NCI-H345 treated with DMSO at 0.1 percent for 48 hours (cell line): ENCODE data around the gene ZDHHC11.
"Not testable (repeated sequence)": the region's sequence is repeated elsewhere in the genome, so short reads cannot be mapped to it uniquely, and the experiment has no call there.

Experiments used
- DNase-seq: peaks from one replicate; lab custom pipeline; 2025; ENCODE audit not compliant: unreplicated experiment; lab: John Stamatoyannopoulos, UW

ZDHHC11 gene

DNA sequence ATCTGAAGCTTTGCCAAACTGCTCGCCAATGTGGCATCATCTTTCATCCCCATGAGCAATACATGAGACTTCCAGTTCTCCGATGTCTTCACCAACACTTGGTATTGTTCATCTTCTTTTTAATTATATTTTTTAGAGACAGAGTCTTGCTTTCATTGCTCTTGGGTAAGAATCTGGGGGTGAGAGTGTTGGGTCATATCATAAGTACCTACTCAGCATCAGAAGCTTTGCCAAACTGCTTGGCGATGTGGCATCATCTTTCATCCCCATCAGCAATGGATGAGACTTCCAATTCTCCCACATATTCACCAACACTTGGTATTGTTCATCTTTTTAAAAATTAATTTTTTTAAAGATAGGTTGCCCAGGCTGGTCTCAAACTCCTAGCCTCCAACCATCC lies 35.3 kb downstream of the ZDHHC11 start:
- DNase-seq: no peak

DNA sequence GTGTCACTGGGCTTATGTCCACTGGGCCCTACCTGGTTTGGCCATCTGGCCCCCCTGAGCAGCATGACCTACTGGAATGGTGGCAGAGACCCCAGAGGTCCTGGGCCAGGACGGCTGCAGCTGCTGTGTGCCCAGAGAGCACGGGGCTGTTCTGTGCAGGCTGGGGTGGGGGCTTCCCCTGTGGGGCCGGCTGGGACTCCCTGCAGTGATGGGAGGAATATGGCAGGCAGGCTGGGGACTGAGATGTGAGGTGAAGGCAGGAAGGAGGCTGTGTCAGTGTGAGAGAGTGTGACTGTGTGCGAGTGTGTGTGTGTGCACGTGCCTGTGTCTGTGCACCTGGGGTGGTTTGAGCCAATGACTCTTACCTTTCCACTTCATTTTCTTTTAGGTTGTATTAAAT lies 37.2 kb downstream of the ZDHHC11 start:
- not testable (repeated sequence) for DNase-seq

DNA sequence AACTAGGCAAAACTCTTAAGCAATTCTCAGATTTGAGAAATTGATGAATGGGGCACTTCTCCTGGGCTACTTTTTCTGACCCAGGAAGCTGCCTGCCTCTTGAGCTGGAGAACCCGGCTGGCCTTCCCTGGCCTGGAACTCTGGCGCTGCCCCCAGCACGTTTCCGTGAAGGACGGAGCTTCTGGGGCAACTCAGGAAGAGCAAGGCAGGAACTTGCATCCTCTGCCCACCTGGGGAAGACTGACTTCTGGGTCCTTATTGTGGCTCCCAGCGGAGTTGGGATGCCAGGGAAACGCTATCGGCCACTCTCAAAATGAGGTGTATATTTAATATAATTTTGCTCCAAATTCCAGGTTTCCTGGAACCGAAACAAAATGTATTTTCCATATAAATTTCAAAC lies 39.4 kb downstream of the ZDHHC11 start:
- not testable (repeated sequence) for DNase-seq

DNA sequence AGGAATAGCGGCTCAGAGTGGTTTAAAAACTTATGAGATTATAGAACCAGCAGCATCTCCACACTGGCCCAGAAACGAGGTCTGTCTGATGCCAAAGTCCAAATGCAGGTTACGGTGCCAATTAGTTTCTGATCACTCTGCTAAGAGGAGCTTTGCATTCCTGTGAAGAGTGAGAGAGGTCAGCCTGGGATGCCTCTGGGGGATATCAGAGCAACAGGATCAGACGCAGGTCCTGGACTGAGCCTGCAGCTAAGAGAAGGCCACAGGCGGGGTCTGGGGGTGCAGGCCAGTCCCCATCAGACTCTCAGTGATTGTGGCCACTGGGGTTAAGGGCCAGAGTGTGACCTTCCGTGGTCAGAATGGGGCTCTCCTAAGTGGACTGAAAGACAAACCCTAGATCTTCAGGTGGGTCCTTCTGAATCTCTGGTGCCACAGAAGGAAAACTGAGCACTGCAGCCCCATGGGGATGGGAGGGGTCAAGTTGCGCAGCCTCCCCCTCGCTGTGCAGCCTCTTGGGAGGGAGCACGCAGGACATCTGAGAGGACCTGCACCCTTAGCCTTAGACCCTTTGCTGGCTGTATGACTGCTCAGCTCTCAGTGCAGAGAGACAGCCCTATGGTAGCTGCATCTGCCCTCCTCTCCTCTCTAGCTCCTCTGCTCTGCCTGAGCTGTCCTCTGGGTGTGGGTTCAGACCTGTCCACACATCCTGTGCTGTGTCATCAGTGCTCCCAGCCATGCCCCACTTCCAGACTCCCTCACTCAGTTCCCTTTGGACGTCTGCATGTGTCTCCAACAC lies 42.9 kb downstream of the ZDHHC11 start:
- not testable (repeated sequence) for DNase-seq

DNA sequence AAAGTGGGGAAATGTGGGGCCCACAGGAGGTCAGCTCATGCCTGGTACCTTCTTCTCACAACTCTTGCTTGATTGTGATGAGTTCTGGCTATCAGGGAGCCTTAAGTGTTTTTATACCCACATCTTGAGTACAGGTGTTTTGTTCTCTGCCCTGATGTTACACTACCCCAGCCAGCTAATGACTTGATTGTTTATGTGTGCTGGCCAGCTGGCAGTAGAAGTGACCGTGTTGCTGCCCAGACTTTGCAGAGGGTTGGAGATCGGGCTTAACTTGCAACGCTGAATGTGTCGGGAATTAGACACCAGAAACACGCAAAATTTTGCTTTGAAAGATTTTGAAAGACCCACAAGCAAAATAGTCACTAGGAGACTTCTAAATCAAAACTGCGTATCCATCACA lies 49.3 kb downstream of the ZDHHC11 start:
- DNase-seq: no peak

DNA sequence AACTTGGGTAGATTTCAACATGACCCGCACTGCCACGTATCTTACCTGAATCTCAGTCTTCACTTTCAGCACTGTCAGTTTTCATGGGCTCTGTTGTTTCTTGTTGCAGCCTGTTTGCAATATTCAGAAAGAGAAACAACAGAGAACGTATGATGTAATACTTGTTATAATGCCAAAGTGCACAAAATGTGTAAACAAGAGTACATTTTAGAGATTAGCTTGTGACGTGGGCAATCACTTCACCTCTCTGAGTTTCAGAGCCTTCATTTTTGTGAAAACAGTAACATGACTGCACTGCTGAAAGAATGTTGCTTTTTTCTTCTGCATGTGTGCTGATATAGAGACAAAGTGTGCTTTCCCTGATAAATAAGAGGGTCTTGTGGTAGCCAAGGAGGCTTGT lies 49.7 kb downstream of the ZDHHC11 start:
- not testable (repeated sequence) for DNase-seq

DNA sequence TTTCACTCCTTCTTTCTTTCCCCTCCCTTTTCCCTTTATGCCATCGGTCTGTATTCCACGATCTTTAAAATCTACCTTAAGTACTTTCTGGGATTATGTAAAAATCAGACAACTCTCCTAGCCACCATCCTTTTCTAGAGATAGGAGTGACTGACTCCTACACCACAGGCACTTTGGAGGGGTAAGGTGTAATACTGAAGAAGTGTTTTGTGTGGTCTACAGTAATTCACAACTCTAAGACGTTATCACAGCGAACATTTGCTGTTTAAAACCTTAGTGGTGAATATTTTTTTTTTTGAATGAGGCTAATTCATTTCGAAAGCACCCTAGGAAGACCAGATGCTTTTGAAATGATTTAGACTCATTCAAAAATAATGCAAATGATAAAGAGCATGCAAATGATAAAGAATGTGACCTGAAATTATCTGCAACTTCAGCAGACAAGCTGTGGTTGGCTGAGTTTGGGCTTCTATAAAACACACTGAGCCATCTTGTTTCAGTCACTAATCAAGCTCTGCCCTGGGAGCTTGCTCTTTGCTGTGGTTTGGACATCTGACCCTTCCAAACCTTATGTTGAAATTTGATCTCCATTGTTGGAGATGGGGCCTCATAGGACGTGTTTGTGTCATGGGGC lies 52.2 kb downstream of the ZDHHC11 start:
- not testable (repeated sequence) for DNase-seq

DNA sequence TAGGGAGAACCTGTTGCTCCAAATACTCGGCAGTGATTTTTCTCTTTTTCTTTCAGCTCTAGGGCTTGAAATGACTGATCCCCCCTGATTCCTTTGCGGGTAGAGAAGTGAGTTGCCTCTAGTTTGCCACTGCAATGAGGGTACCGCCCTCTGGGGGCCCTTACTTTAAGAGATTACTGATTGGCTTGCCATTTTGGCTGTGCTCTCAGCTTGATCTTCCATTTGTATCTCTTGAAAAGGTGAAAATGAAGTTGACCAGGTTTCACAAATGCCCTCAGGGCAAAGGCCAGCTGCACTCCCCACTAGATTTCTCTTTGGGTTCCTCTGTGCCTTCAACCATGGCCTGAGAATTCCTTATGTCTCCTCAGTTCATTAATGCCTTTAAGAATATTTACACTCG lies 52.8 kb downstream of the ZDHHC11 start:
- not testable (repeated sequence) for DNase-seq

DNA sequence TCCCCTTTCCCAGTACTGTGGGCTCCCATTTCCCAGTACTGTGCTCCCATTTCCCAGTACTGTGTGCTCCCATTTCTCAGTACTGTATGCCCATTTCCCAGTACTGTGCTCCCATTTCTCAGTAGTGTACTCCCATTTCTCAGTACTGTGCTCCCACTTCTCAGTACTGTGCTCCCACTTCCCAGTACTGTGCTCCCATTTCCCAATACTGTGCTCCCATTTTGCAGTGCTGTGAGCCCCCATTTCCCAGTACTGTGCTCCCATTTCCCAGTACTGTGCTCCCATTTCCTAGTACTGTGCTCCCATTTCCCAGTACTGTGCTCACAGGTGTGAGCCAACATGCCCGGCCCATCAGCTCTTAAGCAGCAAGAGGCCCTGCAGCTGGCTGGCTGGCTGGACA lies 54.9 kb downstream of the ZDHHC11 start:
- not testable (repeated sequence) for DNase-seq

DNA sequence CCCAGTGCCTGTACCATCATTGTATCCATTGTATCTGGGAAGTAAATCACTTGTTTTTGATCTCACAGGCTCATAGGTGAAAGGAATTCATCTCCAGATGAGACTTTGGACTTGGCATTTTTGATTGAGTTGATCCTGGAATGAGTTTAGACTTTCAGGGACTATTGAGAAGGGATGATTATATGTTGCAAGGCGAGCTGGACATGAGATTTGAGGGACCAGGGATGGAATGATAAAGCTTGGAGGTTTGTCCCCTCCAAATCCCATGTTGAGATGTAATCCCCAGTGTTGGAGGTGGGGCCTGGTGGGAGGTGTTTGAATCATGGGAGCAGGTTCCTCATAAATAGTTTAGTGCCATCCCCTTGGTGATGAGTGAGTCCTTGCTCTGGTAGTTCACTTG lies 55.8 kb downstream of the ZDHHC11 start:
- DNase-seq: not testable (repeated sequence)

DNA sequence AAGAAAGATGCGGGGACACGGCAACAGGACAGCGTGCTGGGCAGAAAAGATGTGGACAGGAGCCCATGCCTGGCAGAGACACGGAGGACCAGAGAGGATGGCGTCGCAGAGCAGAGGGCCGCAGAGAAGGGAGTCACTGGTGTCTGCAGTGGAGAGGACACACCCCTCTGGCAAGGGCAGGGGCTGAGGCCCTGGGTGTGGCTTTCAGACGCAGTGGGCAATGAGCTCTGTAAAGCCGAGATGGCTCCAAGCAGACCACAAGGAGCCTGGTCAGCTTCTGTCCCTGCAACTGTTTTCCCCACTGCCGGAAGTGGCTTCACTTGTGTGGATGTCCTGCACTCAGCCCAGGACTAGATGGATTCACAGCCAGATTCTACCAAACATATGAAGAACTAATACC lies 62.1 kb downstream of the ZDHHC11 start:
- not testable (repeated sequence) for DNase-seq

DNA sequence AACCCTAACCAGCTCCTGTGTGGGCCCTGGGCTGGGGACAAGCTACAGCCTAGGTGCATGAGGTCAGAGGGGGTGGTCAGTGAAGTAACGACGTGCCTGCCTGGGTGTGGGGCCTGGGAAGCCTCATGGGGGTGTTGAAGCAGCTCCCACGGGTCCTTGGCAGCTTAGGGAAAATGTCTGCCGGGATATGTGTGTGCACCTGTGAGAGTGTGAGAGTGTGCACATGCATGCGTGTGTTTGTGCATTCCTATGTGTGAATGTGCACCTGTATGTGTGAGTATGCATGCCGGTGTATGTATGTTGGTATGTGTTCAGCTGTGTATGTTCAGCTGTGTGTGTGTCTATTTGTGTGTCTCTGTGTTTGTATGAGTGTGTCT lies 62.9 kb downstream of the ZDHHC11 start:
- not testable (repeated sequence) for DNase-seq

DNA sequence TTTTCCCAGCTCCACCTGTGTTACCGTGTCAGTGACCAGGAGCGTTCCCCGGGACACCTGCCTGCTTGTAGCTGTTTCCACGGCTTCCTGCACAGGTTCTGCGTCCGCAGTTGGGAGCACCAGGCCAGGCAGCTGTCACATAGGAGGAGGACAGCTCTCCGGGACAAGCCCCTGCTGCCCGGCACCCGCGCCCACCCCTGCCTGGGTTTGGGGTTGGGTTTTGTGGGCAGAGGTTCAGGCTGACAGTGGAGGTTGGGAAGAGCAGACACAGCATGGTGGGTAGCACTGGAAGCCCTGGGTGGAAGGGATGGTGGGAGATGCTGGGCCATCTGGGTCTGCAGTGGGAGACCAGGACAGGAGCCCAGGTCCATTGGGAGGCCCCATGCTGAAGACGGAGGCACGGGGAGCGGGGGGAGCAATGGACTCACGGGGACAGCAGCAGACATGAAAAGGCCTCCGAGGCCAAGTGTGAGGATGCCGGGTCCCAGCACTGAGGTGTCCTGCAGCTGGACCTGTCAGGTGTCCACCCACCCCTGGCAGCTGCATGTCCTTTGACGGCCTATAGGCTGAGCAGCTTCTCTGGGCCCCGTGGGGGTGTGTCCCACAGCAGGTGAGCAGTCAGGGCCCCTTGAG lies 63.4 kb downstream of the ZDHHC11 start:
- not testable (repeated sequence) for DNase-seq

DNA sequence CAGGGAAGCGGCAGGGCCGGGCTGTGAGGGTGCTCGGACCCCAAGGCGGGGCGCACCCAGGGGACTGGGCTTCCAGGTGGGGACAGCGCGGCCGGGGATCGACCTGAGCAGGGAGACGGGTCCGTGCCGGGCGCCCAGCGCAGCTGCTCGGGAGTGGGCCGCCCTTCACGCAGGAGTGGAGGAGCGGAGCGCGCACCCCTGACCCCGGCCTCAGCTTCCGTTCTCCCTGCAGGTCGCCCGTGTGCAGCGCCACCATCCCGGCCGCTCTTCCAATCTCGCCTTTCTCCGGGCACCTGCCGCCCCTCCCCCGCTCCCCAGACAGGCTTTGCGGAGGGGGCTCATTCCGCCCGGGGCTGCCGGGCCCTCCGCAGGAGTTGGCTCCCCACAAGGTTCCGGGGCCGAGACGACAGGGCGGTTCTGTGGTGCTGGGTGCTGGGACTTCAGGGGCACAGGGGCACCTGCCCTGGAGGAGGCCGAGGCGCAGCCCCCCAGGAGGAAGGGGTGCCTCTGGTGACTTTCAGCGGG lies 65.5 kb downstream of the ZDHHC11 start:
- not testable (repeated sequence) for DNase-seq

DNA sequence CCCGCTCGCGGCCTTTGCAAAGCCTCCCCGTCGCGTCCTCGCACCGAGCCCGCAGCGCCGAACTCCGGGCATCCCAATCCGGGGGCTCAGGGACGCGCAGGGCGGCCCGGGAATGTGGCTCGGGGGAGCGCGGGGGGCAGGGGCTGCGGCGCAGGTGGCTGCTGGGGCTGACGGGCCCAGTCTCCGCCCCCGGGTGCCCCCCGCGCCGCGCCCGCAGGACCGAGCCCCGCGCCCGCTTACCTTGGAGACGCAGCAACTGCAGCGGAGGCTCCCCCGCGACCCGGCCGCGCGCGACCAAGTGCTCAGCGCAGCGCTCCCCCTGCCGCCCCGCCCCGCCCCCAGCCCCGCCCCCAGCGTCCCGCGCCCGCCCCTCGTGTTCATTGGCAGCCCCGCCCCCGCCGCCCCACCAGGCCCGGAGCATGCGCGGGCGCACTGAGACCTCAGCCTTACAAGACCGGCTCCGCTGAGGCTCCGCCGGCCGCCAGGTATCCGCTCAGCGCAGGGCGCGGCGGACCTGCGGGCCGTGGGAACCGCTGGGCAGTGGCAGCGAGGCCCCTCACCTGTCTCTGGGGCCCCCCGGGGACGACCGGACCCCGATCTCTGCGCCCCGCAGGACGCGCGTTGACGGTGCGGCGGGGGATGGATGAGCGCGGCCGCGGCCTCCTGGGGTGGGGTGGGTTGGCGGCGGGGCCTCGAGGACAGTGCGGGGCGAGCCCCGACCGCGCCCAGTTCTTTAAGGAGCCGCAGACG lies 66.2 kb downstream of the ZDHHC11 start, which contains the start of gene ZDHHC11B:
Gene ZDHHC11B, minus strand, starts transcription at position 302 of the 750 bp plus-strand sequence. CDS start 17,810 bp downstream, outside the sequence.
- DNase-seq: peak; percentile 44

DNA sequence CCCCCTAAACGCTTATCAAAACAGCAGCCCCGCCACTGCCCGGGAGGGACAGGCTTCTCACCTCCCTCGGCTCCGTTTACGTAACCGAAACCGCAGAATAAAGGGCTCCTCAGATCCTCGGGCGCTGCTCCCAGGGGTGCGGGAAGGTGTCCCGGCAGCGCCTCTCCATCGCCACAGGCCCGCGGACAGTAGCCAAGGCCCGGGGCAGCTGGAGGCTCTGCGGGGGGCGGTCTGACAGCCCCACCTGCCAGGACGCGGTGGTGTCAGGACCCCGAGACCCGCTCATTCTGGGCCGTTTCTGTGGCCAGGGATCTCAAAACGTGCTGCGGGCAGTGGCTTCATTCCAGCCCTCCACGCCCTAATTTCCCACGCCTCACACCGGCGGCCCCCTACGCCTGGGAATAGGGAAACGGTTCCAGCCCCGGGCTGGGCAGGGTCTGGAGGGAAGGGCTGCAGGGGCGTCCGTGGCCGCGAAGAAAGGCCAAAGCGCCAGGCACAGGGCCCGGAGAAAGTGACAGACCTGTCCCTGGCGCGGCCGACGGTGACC lies 66.8 kb downstream of the ZDHHC11 start:
- DNase-seq: not testable (repeated sequence)

DNA sequence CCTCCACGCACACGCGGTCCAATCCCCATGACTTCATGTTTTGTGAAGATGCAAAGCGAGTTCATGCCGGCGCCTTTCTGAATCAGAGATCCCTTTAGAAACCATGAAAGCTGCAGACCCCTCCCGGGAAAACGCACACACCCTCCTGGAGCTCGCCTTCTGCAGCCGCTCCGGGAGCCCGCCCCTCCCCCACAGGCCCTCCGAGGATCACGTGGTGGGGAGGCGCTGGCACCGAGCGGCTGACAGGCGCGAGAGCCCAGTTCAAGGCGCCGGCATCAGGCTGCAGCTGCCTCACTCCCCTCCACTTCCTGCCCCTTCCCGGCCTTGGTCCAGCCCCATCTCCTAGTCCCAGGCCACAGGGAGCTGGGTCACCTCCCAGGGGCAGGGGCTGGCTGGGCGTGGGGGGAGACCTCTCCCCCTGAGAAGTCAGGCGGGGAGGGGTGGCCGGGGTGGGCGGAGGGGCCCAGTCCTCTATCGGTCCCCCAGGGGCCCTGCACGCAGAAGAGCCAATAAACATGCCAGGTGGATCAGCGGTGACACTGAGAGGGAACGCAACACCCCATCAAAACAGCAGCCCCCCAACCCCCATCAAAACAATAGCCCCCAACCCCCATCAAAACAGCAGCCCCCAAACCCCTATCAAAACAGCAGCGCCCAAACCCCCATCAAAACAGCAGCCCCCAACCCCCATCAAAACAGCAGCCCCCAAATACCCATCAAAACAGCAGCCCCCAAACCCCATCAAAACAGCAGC lies 67.6 kb downstream of the ZDHHC11 start:
- DNase-seq: not testable (repeated sequence)

DNA sequence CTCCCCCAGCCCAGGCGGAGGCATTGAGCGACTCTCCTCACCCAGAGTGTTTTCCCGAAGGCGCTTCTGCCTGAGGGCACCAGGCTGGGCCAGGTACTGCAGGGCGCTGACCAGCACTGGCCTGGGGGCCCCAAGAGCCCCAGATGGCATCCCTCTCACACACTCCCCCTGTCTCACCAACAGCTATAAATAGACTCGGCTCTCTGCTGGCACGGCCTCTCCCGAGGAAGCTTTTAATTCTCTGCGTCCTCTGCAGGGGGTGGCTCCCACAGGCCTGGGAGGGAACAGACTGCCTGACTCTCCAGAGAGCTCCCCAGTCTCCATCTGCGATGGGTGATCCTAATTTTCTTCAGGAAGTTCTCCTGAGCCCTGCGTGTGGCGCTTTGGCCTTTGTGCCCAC lies 68.4 kb downstream of the ZDHHC11 start:
- not testable (repeated sequence) for DNase-seq

DNA sequence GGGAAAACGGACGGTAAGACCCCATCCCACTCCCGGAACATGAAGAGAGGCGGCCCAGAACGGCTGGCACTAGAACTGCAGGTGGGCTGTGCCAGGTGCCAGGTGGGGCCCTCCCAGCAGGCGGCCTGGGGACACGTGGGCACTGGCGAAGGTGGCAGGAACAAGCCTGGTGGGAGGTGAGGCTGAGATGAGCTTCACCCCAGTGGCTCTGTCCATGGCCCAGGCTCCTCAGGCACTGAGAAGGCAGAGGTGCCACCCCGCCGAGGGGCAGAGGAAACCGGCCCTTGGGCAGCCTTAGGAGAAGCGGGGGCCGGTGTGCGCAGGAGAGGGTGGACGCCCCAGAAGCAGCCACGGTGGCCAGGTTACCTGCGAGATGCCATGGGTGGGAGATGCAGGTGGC lies 70.2 kb downstream of the ZDHHC11 start:
- DNase-seq: not testable (repeated sequence)

DNA sequence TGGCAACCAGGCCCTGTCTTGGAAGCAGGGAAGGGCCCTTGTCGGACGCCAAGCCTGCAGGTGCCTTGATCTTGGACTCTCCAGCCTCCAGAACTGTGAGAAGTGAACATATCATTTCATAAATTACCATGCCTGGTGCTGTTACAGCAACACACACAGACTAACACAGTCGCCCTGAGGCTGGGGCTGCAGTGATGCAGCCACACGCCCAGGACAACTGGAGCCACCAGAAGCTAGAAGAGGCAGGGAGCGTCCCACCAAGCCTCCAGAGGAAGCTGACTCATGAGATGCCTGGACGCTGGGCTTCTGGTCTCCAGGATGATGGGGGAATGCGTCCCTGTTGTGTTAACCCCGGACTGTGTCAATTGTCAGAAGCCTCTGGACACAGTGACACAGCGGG lies 71.8 kb downstream of the ZDHHC11 start:
- DNase-seq: not testable (repeated sequence)
